GM12864 (cell line): ENCODE results near the gene HLA-DOA.

Source experiments
- DNase-seq: peaks from one replicate; pipeline ENCODE4 v3.0.0-alpha.2; 2011; ENCODE audit warnings: low read depth
- H3K4me3 ChIP-seq: 2 replicates; pipeline ENCODE4 v1.5.1; 2011; ENCODE audit warnings: mild to moderate bottlenecking, low read depth, low read length, control low read depth
- TF ChIP-seq, protein P1 (sequence below): IDR thresholded peaks from 2 replicates; pipeline ENCODE4 v1.5.1; 2011; ENCODE audit warnings: low read depth, mild to moderate bottlenecking, moderate library complexity, low read length, control low read depth, inconsistent platforms; ENCODE audit errors: missing control alignments

Gene HLA-DOA

DNA sequence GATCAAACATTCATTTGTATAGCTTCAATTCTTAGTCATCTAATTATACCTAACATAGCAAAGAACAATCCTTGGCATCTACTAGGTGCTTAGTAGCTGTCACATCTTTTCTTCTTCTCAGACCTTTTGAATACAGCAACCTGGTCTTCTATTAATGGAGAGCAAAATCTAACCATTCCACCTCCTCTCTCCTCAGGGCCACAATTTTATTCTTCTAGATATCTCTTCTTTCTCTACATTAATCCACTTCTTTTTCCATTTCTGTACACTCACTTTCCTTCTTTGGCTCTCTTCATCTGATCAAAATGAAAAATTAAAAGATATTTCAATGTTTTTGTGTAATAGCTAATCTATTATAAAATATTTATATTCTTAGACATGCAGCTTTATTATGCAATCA, 9.0 kb upstream of the HLA-DOA start:
- no peak overlapping the region for H3K4me3 ChIP-seq
- TF ChIP-seq, protein P1, sequence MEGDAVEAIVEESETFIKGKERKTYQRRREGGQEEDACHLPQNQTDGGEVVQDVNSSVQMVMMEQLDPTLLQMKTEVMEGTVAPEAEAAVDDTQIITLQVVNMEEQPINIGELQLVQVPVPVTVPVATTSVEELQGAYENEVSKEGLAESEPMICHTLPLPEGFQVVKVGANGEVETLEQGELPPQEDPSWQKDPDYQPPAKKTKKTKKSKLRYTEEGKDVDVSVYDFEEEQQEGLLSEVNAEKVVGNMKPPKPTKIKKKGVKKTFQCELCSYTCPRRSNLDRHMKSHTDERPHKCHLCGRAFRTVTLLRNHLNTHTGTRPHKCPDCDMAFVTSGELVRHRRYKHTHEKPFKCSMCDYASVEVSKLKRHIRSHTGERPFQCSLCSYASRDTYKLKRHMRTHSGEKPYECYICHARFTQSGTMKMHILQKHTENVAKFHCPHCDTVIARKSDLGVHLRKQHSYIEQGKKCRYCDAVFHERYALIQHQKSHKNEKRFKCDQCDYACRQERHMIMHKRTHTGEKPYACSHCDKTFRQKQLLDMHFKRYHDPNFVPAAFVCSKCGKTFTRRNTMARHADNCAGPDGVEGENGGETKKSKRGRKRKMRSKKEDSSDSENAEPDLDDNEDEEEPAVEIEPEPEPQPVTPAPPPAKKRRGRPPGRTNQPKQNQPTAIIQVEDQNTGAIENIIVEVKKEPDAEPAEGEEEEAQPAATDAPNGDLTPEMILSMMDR, result no peak
- no peak for DNase-seq

DNA sequence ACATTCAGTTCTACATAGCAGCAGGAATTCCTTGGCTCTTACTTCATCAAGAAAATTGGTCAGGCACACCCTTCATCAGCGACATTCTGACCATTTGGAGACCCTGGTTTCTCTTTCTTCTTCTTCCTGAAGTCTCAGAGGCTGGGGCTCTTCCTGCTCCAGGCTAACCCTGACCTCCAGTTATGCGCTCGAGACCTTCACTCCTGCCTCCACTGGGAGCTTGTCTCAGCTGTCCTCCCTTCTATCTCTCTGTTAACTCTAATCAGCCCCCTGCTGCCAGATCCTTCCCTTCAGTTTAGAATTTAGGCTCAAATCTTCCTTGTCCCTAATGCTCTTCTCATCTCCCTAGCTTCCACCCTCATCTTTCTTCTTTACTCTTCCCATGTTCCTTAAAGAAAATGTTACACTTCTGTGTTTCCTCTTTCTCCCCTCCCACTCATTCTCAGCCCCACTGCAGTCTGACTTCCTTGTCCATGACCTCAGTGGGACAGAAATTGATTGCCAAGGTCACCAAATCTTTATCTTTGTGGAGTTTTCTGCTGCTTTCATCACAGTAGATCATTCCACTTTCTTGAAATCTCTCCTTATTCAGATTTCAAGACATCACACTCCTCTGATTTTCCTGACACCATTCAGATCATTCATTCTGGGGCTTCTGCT, 8.4 kb upstream of the HLA-DOA start:
- TF ChIP-seq, protein P1, result no peak

DNA sequence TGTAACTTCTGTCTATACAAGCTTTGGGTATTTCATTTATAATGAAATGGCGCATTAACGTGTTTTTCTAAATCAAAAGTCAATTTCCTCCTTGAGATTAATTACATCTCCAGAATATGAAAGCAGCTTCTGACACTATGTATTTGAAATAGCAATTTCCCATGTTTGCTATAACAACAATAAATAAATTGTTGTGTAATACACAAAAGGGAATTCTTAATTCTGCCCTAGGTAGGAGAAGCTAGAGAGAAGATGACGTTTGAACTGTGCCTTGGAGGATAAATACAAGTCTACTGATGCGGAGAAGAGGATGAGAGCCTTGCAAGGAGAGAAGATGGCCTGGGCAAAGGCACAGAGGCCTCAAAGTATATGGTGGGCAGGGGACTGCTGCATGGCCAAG, 7.6 kb upstream of the HLA-DOA start:
- DNase-seq, result no peak
- no peak overlapping the region for H3K4me3 ChIP-seq
- TF ChIP-seq, protein P1, result no peak

More for the DNA sequence above, 8.4 kb upstream of the HLA-DOA start:
- no peak overlapping the region for H3K4me3 ChIP-seq
- no peak for DNase-seq

DNA sequence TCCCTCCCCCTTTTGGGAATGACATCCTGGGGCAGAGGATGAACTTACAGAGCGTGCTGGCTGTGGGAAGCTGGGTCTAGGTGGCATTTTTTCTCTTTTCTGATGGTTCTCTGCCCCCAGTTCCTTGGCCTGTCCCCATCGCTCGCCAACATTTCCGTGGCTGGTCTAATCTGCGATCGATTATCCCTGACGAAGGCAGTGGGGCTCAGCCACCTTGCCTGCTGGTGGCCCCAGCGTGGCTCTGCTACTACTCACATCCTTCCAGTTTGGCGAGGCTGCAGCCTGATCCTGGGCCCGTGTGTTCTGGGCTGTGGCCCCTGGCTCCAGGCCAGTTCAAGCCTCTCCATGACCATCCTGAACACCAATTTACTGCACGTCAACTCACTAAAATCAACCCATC, 6.4 kb upstream of the HLA-DOA start:
- DNase-seq, result no peak
- TF ChIP-seq, protein P1, result no peak

GRCh38 chr6:33014841-33015634, 5.6 kb upstream of the HLA-DOA start:
- H3K4me3 ChIP-seq, result no peak overlapping the region
- peak; percentile 76 for DNase-seq
- TF ChIP-seq, protein P1, result peak; percentile 60

More for the DNA sequence above, 6.4 kb upstream of the HLA-DOA start:
- H3K4me3 ChIP-seq, result no peak overlapping the region

GRCh38 chr6:33013608-33014007, 4.2 kb upstream of the HLA-DOA start:
- TF ChIP-seq, protein P1, result no peak
- H3K4me3 ChIP-seq, result no peak overlapping the region
- no peak for DNase-seq
